Measurements from ENCODE around the gene ARFGAP3.

The ARFGAP3 gene

DNA sequence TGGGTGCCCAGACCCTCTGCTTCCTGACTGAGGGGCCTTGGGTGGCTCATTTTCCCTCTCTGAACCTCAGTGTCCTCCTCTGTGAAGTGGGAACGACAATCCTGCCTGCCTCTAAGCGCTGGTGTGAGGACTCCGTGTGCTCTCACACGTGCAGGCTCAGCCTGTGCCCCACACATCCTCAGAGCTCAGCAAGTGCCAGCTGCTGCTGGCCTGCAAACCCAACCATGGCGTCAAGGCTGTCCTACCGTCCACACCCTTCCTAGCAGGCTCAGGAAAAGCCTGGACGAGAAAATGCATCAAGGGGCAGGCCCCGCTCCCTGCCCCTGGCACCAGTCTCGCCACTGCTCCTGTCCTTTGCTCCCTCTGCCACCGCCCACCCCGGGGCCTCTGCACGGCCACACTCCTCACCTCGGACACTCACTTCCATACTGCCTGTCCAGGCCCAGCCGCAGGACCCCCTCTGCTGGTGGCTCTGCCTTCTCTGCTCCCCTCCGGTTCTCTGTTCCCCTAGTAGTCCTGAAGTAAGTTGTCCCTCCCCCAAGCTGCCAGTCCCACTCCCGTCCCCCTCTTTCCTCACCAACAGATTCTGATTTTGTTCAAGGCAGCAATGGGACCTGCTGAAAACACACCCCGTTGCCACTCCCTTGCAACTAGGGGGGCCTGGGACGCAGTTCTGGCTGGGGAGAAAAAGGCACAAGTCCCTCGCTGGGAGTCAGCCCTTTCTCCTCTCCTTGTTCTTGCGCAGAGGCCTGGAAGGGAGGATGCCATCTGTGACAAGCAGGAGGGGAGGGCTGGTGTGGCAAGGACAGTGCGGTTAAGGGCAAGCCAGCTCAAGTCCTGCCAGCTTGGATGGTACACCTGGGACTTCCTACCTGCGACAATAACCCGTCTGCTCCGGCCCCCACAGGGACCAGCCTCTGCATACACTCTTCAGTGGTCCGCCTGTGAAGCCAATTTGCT lies 62.2 kb downstream of the ARFGAP3 start:
- DNase-seq (ENCODE audit: low spot score): no peak
- in situ Hi-C loops (cut with MboI; ENCODE audit: low pct_unique_long_range_greater_than_20kb, low sequenced_read_pairs, unreplicated experiment): no loop called here

DNA sequence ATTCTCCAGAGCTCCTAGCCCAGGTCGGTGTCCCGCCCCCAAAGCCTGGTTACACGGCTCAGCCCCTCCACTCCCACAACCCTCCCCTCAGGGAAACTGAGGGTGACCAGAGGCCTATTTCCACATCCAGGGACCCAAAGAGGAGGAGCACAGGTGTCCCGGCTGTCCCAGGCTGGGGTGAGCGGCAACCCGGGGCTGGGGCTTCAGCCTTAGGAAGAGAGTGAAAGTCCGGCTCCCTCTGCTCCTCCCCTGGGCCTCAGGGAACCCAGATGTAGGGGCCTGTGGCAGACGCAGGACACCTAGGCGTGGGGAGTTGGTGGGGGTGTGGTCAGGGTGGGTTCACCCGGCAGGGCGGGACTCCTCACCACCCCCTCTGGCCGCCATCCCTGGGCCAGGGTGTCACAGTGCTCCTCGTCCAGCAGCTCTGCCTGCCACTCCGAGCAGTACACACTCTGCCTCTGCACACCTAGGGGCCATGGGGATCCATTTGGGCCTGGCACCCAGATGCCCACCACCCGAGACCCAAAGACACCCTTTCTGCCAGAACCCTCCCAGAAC lies 63.1 kb downstream of the ARFGAP3 start:
- TF ChIP-seq, protein P1, sequence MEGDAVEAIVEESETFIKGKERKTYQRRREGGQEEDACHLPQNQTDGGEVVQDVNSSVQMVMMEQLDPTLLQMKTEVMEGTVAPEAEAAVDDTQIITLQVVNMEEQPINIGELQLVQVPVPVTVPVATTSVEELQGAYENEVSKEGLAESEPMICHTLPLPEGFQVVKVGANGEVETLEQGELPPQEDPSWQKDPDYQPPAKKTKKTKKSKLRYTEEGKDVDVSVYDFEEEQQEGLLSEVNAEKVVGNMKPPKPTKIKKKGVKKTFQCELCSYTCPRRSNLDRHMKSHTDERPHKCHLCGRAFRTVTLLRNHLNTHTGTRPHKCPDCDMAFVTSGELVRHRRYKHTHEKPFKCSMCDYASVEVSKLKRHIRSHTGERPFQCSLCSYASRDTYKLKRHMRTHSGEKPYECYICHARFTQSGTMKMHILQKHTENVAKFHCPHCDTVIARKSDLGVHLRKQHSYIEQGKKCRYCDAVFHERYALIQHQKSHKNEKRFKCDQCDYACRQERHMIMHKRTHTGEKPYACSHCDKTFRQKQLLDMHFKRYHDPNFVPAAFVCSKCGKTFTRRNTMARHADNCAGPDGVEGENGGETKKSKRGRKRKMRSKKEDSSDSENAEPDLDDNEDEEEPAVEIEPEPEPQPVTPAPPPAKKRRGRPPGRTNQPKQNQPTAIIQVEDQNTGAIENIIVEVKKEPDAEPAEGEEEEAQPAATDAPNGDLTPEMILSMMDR (IDR thresholded peaks at IDR 0.05; ENCODE audit: extremely low read depth, insufficient read depth, missing control alignments): no peak
- DNase-seq (ENCODE audit: low spot score): no peak
- in situ Hi-C loops (cut with MboI; ENCODE audit: low pct_unique_long_range_greater_than_20kb, low sequenced_read_pairs, unreplicated experiment): no loop called here

More for the DNA sequence above, 62.2 kb downstream of the ARFGAP3 start:
- TF ChIP-seq, protein P1 (IDR thresholded peaks at IDR 0.05; ENCODE audit: extremely low read depth, insufficient read depth, missing control alignments): peak; percentile 15

DNA sequence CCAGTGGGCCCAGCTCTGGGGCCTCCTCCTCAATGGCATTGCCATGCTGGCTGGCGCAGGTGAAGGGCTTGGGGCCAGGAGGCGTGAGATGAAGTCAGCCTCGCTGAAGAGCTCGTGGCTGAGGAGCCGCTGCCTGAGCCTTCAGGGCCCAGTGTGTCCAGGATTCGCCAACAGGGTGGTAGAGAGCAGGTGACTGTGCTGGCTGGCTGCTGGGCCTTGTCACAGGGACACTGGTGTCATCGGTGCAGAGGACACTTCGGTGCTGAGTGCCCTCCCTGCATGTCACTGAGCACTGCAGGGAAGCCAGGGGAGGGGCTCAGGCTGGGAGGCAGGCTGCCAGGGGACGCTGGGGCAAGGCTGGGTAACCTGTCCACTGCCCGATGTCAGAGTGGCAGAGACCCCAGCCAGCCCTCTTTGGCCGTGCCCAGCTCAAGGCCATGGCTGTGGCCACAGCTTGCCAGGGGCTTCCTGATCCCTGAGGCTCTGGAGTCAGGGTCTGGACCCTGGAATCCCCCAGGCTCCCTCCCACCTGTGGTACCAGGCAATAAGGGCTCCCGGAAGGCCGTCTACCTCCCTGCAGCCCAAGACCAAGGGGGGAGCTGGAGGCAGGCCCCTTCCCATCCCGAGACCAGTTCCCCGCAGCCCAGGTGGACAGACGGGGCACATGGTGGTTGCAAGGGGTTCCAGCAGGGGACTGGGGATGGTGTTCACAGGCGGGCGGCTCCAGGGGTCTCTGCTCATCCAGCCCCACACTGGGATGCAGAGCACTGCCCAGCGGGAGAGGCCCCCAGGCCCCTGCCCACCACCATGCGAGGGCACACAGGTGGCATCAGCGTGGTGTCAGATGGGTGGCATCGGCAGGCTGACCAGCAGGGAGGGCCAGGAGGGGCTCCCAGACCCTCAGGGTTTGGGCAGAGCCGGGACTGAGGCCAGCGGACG lies 63.9 kb downstream of the ARFGAP3 start:
- TF ChIP-seq, protein P1 (IDR thresholded peaks at IDR 0.05; ENCODE audit: extremely low read depth, insufficient read depth, missing control alignments): no peak
- no peak for DNase-seq (ENCODE audit: low spot score)
- in situ Hi-C loops (cut with MboI; ENCODE audit: low pct_unique_long_range_greater_than_20kb, low sequenced_read_pairs, unreplicated experiment): no loop called here

DNA sequence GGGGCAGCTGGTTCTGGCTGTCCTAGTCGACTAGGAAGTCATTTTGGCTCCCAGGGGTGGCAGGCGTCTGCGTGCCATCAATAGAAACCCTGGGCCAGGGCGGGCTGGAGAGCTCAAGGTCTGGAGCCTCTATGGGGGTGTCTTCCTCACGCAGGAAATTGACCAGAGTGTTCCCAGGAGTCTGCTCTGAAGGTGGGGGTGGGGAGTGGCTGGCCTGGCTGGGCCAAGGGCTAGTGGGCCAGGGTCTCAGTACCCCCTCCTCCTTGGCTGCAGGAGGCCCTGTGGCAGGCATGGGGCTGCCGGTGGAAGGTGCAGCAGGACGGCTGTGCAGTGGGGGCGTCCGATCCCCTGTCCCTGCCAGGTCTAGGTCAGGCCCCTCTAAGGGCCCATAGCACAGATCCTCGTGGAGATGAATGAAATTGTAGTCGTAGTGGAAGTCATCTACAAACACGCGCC lies 64.6 kb downstream of the ARFGAP3 start:
- DNase-seq (ENCODE audit: low spot score): no peak
- in situ Hi-C loops (cut with MboI; ENCODE audit: low pct_unique_long_range_greater_than_20kb, low sequenced_read_pairs, unreplicated experiment): no loop called here
- TF ChIP-seq, protein P1 (IDR thresholded peaks at IDR 0.05; ENCODE audit: extremely low read depth, insufficient read depth, missing control alignments): no peak

DNA sequence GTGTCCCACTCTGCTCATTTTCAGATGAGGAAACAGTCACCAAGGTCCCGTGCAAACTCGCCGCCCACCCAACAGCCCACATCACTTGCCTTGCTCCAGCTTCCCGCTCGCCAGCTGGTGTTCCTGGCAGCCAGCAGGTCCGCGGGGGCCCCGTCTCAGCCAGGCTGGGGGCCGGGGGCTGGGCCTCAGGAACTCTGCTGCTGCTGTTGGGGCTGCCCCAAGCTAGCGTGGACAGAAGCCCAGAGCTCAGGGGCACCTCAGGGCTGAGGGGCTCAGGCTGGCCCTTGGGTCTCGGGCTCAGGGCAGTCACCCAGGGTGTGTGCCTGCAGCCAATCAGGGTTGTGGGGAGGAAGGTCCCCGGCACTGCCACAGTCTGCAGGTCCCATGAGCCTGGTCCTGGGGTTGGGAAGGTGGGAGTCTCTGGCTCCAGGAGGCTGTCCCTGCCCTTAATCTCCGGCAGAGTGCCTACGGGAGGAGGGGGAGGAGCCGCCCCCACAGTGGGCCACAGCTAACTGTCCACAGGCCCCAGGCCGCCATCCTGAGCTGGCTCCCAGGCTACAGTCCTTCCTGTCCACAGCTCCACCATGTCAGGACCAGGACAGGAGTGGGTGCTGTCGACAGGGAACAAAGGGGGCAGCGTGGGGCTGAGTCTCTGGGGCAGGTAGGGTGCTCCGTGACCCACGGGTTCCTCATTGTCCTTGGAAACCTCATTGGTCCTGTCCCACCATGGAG lies 65.2 kb downstream of the ARFGAP3 start:
- TF ChIP-seq, protein P1 (IDR thresholded peaks at IDR 0.05; ENCODE audit: extremely low read depth, insufficient read depth, missing control alignments): no peak
- in situ Hi-C loops (cut with MboI; ENCODE audit: low pct_unique_long_range_greater_than_20kb, low sequenced_read_pairs, unreplicated experiment): no loop called here
- no peak for DNase-seq (ENCODE audit: low spot score)

All from GM13977 (cell line).